C4-2B (cell line): ENCODE results near the gene LRRTM3.

Experiments
- ZFX ChIP-seq: fragments of 450-650 bp; IDR thresholded peaks from 2 replicates; pipeline ENCODE4 v1.6.1; 2017
- TF ChIP-seq, protein P1 (sequence below): fragments of 450-650 bp; conservative IDR thresholded peaks from 2 replicates; pipeline ENCODE4 v1.5.1; 2017; ENCODE audit warnings: mild to moderate bottlenecking

- TF ChIP-seq, protein P1, sequence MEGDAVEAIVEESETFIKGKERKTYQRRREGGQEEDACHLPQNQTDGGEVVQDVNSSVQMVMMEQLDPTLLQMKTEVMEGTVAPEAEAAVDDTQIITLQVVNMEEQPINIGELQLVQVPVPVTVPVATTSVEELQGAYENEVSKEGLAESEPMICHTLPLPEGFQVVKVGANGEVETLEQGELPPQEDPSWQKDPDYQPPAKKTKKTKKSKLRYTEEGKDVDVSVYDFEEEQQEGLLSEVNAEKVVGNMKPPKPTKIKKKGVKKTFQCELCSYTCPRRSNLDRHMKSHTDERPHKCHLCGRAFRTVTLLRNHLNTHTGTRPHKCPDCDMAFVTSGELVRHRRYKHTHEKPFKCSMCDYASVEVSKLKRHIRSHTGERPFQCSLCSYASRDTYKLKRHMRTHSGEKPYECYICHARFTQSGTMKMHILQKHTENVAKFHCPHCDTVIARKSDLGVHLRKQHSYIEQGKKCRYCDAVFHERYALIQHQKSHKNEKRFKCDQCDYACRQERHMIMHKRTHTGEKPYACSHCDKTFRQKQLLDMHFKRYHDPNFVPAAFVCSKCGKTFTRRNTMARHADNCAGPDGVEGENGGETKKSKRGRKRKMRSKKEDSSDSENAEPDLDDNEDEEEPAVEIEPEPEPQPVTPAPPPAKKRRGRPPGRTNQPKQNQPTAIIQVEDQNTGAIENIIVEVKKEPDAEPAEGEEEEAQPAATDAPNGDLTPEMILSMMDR = no peak
- no peak for TF ChIP-seq ZFX
These were observed 17.8 kb downstream of the LRRTM3 start for GRCh38 chr10:66943590-66943989.
